GM19099 (cell line): Measurements from ENCODE around the gene STAG1.

Source experiments
- POLR2A ChIP-seq: IDR thresholded peaks from 3 replicates; pipeline ENCODE4 v1.6.1; 2011; ENCODE audit warnings: low read depth; ENCODE audit not compliant: insufficient read length; ENCODE audit errors: extremely low read depth

Gene STAG1

GRCh38 chr3:136672457-136672856 is 79.7 kb downstream of the STAG1 start:
- TF ChIP-seq POLR2A = no peak

- TF ChIP-seq POLR2A = no peak
Observed at GRCh38 chr3:136671921-136672320, 80.3 kb downstream of the STAG1 start.

GRCh38 chr3:136670166-136670565 is 82.0 kb downstream of the STAG1 start:
- TF ChIP-seq POLR2A = no peak

- TF ChIP-seq POLR2A = no peak
Observed at GRCh38 chr3:136667081-136667480, 85.1 kb downstream of the STAG1 start.

- TF ChIP-seq POLR2A = no peak
Observed at GRCh38 chr3:136664771-136665170, 87.4 kb downstream of the STAG1 start.

GRCh38 chr3:136661282-136661681 is 90.9 kb downstream of the STAG1 start:
- TF ChIP-seq POLR2A = no peak

GRCh38 chr3:136658946-136659682 is 93.1 kb downstream of the STAG1 start:
- no peak for TF ChIP-seq POLR2A

- no peak for TF ChIP-seq POLR2A
Observed at GRCh38 chr3:136657526-136657925, 94.7 kb downstream of the STAG1 start.

- TF ChIP-seq POLR2A = no peak
Observed at GRCh38 chr3:136653628-136654027, 98.5 kb downstream of the STAG1 start.

GRCh38 chr3:136651581-136651980 is 100.6 kb downstream of the STAG1 start:
- TF ChIP-seq POLR2A = no peak

GRCh38 chr3:136650461-136650860 is 101.7 kb downstream of the STAG1 start:
- no peak for TF ChIP-seq POLR2A

- TF ChIP-seq POLR2A = no peak
Observed at GRCh38 chr3:136645915-136646314, 106.3 kb downstream of the STAG1 start.

GRCh38 chr3:136644212-136644611 is 108.0 kb downstream of the STAG1 start:
- TF ChIP-seq POLR2A = no peak

- no peak for TF ChIP-seq POLR2A
Observed at GRCh38 chr3:136642711-136643110, 109.5 kb downstream of the STAG1 start.

- TF ChIP-seq POLR2A = no peak
Observed at GRCh38 chr3:136639069-136639468, 113.1 kb downstream of the STAG1 start.

GRCh38 chr3:136637176-136637575 is 115.0 kb downstream of the STAG1 start:
- TF ChIP-seq POLR2A = no peak

GRCh38 chr3:136634821-136635220 is 117.4 kb downstream of the STAG1 start:
- TF ChIP-seq POLR2A = no peak
